HG02970 (cell line): Measurements from ENCODE around the gene EML1.

Experiments
- ATAC-seq: cut with Tn5 transposase; IDR thresholded peaks from one replicate; pipeline ENCODE4 v1.9.1; 2021; ENCODE audit warnings: mild to moderate bottlenecking, moderate library complexity, moderate number of reproducible peaks; ENCODE audit not compliant: unreplicated experiment, low FRiP score

Gene EML1

DNA sequence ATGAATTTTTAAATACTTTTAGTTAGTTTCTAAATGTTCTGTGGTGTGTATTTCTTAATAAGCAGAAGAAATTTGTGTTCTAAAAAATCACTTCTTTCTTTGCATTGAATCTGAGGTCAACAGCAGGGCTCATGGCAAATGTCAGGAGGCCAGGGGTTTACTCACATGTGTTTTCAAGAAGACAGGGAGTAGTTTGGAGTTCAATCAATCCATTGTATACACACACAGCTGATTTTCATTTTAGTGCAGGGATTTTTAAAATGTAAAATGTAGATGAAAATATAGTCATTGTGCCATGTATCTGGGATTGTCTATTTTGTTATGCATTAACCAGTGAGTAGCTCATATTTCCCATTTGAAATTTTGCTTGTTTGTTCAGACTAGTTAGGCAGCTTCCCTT lies 62.1 kb downstream of the EML1 start:
- ATAC-seq: no peak

DNA sequence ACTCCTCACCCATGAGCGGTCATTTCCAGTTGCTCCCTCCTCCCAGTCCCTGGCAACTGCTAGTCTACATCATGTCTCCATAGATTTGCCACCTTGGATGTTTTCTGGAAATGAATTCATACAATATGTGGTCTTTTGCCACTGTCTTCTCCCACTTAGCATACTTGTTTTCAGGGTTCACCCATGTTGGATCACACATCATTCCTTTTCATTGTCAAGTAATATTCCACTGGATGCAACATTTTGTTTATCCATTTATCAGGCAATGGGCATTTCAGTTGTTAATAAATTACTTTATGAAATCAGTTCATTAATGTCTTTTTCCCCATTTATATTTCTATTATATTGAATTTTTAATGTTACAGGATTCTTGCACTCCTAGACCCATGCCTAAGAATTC lies 64.3 kb downstream of the EML1 start:
- no peak for ATAC-seq

DNA sequence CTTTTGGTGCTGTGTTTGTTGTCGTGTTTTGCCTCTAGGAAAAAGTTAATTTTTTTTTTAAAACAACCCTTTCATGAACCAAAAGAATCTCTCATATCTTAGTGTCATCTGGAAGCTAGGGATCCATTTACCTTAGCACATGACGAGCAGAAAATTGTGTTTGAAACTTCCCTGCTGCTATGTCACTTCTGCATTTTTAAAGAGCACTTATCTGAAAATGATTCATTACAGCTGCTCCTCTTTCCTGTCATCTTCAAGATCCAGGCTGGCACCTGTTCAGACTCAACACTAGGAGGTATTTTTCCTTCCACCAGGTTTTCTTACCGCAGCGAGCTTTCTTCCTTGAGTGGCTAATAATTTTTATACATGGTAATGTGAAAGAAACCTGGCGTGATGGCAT lies 67.0 kb downstream of the EML1 start:
- ATAC-seq: no peak

DNA sequence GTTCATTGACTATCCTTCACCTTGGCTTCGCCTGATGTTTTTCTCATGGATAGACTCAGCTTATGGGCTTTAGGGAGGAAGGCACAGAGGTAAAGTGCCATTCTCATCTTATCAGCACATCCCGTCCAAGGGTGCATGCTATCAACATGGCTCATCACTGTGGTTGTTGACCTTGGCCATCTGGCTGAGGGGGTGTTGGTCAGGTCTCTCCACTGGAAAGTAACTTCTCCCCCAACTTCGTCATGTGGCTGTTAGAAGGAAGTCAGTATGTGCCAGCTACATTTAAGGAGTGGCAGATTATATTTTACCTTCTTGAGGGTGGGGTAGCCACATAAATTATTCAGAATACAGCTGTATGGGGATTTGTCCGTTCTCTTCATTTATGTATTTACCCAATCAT lies 68.9 kb downstream of the EML1 start:
- no peak for ATAC-seq

DNA sequence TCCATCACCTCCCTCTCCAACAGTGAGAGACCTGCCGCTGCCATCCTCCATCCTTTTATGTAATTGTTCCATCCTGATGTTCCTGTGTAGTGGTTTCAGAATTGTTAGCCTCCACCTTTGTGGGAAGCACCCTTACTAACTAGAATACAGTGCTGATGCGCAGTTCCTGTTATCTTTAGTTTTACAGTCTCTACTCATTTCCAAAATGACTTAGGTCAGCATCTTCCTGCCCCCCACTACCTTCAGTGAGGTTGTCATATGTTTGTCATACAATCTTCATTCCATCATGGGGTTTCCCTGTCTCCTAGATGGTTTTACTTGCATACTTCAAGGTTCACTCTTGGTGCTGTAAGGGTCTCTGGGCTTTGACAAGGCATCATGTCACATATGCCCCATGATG lies 69.8 kb downstream of the EML1 start:
- no peak for ATAC-seq

DNA sequence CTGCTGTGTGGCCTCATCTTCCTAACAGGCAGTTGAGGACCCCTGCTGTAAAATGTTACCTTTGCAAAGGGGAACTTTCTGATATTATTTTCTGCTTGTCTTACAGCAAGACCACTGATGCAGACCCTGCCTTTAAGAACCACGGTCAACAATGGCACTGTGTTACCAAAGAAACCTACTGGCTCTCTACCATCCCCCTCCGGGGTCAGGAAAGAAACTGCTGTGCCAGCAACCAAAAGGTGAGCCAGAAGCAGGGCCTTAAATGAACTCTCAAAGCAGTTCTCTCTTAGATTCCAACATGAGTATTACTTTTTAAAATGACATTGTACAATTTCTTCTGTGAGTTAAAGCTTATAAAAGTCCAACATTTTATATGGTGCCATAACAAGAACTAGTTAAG lies 72.2 kb downstream of the EML1 start:
- no peak for ATAC-seq

DNA sequence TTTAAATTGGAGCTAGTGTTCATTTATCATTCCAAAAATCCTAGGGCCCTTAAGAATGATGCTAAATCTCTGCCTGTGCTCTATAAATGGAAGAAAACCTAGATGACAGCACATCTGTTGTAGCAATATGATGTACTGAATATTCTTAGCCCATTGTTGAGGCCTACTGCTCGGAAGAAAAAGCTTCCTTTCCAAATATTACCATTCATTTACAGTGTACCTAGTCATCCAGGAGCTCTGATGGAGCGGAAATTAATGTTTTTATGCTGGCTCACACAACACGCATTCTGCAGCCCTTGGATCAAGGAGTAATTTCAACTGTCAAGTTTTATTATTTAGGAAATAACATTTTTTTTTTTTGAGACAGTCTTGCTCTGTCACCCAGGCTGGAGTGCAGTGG lies 77.4 kb downstream of the EML1 start:
- ATAC-seq: no peak

DNA sequence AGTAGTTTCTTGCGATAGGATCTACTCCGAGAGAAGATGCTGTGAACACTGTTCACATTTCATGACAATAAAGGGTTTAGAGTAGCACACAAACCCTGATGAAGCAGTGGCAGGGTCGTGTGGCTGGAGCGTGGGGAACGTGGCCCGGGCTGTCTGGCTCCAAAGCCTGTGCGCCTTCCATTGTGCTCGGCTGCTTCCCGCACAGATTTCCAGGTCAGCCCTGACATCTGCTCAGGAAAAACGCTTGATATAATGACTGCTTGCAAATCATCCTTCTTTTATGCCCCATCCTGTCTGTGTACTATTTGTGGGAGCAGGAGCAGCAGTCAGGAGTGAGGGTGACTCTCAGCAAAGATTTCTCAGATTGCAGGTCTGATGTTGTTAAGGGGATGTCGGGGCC lies 78.6 kb downstream of the EML1 start:
- no peak for ATAC-seq

DNA sequence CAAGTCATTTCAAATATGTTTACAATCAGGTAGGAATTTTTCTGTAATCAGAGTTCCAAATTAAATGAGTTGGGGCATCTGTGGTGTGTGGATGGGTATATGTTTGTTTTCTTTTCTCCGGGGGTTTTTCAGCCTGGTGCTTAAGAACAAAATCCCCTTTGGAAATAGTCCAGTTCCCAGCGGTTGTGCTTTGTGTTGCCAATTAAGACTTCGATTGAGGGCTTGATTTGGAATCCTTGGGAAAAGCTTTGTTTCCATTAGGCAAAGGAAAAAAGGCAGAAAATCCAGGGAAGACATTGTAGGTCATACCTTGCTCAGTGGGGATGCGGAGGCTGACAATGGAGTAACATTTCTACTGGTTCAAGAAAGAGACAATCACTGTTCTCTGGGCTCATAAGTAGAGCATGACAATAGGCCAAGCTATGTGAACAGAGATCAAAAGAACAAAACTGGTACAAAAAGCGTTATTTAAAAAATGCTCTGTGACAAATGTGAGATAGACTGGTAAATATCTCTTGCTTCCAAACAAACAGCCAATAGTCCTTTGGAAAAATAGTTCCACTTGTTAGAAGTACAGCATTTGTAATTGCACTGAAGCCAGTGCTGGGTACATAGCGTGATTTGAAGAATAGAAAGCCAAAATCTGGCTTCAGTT lies 79.7 kb downstream of the EML1 start:
- no peak for ATAC-seq

DNA sequence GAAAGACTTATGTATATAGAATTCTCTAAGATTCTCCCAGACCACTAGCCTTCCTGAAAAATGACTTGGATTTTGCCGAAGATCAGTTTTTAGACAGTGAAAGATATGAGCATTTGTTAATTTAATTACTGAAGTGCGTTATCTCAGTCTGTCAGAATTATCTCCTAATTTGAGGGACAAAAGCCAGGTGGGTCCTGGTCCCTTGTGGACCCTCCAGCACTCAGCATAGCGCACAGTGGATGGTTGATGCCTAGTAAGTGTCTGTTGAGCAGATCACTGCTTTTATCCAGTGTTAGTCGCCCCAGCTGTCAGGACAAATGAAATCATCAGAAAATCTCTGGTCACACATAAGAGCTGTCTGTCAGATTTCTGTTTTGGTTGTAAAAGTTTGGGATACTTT lies 80.4 kb downstream of the EML1 start:
- ATAC-seq: no peak

DNA sequence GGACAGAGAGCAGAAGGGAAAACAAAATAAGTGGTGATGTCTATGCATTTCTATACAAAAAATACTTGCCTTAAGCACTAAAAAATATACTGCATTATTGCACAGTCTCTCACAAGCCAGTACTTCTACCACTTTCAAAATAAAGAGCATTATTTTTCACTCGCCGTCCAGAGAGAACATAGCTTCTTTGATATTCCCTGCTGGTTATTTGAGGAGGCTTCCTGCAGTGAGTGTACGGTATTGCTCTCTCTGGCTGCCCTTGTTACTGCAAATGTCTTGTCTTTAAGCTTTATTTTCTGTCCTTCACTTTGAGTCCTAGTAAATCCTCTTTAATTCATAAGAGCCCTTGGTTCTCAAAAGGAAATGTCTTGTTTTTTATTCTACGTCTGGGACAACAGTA lies 81.1 kb downstream of the EML1 start:
- ATAC-seq: no peak

DNA sequence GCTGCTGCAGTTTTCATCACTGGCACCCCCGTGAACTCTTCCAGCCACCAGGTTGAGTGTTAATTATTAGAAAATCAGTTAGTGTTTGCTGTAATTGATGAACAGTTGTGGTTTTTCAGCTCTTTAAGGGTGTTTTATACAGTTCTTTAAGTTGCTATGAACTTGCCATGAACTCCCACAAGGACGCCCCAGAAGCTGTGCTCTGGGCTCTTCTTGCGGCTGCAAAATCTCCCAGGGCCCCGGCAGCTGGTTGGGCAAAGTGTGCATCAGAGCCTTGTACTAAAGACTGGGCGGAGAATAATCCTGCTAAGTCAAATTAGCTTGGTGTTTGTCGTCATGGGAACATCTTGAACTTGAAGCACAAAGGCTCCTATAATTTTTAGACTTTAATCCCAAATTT lies 82.2 kb downstream of the EML1 start:
- no peak for ATAC-seq

DNA sequence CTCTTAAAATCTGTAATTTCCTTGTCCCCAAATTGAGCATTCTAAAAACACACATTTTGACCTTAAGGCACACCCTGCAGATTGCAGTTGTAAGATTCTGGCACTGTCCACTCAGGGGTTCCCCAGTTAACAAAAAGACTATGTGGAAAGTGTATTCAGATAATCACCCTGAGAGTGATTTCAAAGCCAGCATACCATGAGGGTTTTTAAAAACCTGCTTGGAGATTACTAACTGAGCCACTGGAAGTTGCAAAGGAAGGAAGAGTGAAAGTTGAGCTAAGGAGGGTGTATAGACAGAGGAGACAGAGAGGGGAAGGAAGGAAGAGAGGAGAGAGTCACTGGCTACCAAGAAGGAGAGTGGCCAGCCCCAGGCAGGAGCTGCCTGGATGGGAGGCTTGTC lies 82.6 kb downstream of the EML1 start:
- ATAC-seq: no peak

DNA sequence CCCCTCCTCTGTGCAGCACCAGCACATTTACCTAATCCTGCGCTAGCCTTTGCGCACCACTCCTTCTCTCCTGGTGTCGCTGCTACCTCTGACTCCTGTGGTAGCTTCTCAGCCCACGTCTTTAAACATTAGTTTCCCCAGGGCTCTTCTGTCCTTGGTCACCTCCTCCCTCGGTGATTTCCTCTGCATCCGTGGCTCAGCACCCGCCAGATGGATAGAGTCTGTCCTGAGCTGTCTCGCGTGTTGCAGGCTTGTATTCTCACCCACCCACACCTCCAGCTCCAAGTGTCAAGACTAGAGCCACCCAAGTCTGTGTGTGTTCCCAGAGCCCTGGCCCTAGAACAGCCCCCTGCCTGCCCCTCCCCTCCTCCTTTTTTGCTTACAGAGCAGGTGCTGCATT lies 83.2 kb downstream of the EML1 start:
- no peak for ATAC-seq

DNA sequence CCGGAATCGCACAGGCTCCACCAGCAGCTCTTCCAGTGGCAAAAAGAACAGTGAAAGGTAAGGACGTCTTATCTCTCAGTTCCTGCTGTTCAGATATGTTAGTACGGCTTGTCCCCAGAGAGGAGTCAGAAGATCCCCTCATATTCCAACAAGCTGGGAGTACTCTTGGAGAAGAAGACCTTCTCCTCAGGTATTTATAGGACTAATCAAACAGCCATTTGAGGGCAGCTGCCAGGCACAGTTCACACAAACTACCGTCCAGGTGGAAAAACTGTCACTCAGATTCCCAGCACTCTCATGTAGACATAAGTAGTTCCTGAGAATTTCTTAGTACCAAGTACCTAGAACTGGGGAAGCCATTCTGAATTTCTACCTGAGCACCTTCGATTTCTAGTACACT lies 85.3 kb downstream of the EML1 start:
- no peak for ATAC-seq

DNA sequence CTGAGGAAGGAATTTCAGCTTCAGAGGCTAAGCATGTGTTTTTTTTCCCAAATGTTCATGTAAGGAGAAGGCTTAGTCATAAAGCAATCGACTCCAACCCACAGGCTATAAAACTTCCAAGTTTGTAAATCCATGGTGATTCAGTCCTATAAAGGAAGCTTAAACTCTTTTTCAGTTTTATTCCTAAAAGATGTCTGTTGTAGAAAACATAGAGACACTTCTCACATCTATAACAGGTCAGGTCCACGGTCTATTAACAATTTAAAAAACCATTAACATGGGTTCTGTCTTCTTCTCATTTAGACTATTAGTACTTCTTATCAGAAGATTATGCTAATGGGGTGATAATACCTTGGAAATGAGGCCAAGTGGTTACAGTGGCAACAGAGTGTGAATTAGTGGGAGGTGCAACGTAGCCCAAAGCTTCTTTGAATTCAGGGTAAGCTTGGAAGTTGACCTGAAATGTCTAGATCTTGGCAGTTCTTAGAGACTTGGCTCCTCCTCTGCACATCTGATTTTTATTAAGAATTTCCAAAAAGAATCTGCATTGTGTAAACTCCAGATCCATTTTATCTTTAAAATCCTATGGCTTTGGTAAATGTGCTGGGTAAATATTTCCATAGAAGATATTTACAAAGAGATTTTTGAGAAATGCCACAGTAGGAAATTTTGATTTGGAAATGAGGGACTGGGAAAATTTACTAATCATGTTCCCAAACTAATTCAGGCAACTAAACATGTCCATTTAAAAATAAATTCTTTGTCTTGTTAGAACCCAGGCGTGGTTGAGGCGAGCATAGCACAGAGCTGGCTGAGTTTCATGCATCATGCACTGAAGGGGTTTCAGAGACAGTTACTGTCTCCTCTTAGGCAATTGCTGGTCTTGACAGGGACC lies 86.4 kb downstream of the EML1 start:
- no peak for ATAC-seq

DNA sequence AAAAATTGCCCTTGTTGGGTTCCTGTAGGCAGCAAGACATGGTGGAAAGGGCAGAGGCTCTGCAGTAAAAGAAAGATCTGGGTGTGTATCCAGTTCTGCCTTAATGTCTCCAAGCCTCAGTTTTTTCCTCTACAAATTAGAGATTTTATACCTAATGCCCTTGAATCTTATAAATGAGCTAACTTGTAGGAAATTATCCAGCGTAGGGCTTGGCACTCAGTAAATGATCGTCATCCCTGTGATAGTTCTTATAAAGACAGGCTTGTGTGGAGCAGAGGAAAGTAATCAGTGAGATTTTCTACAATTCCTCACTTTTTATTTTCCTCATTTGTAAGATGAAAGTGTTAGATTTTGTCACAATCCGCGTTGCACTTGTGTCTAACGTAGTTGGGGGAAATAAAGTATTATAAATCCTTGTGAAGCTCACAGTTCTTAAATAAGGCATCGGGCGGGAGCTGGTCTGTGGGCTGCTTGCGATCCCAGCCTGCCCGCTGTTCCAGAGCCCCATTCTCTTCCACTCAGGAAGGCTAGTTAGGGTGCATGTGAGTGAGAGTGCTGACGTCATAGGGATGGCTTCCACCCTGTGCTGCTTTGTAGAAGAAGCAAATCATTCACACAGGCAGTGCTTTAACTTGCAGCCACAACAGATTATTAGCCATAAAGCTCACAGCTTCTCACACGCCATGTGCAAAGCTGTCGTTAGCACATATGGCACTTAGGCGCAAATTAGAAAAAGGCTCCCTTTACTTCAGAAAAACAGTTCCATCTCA lies 87.6 kb downstream of the EML1 start:
- ATAC-seq: no peak

DNA sequence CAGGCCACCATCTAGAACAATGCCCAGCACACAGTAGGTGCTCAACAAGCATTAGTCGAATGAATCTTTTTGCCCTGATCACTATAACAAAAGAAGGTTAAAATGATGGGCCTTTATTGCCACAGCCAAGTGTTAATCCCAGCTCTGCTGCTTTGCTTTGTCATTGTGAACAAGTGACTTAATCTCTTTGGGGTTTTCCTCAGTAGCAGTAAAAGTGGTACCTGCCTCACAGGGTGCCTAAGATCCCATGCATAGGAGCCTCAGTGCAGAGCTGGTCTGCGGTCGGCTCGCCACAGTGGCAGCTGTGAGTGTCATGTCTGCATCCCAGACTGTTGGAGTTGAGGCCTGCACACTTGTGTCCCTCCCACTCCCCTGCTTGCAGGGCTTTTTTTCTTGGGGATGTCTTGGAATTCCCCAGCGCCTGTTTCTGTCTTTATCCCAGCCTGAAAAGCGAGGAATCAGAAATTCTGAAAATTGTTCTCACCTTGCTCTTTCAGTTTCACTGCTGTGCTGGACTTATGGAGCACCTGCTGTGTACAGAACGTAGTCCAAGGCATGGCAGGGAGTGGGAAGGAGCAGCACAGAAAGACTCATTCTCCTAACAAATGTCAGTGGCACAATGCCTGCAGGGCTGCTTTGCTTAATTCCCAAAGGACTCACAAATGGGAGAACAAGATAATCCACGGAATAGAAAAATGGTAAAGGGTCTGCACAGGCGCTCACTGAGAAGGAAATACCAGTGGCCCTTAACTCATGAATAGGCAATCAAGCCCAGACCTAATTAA lies 90.8 kb downstream of the EML1 start:
- no peak for ATAC-seq

DNA sequence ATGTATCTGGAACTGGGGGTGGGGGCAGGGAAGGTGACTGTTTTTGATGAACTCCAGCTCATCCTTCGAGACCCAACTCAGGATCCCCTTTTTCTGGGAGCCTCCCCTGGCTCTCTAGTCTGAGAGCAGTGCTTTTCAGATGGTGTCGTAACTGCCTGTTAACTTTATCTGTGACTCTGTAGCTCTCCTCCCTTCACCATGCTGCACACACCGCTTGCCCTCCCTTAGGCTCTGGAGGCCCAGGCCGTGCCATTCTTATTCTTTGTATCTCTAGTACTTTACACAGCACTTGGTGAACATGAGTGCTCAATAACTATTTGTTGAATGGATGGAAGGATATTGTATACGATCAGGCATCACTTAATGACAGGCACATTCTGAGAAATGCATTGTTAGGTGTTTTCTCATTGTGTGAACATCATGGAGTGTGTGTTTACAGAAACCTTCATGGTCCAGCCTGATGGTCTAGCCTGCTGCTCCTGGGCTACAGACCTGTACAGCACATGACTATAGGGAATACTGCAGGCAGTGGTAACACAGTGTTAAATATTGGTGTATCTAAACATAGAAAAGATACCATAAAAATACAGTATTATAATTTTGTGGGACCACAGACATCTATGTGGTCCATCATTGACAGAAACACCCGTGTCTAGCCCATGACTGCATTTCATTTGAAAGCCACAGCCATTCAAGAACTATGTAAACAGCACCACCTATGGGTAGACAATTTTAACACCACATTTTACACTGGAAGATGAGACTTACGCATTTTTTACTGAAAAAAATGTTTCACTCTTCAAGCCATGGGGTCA lies 91.8 kb downstream of the EML1 start:
- no peak for ATAC-seq

DNA sequence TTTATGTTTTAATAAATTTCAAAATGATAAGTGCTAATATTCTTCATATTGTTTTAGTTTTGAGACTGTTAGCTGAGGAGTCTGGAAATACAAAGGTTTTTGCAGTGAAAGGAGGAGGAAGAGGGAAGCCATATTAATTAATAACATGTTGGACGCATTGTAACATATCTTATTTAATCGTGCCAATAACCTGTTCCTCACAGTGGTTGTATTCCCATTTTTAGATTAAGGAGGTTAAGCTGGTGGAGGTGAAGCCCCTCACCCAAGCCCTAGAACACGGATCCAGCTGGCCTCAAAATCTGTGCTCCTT lies 92.4 kb downstream of the EML1 start:
- ATAC-seq: no peak
